Activated CD8-positive, alpha-beta memory T cell treated with anti-CD3 and anti-CD28 coated beads, Interleukin-2, amount 50 U/mL, for 48 hours (primary cell): ENCODE data around the gene AGAP3.
A peak's percentile ranks its signal among the peaks of the same experiment; 100 is the strongest.

Source experiments
- DNase-seq: peaks from one replicate; pipeline ENCODE4 v3.0.0-alpha.2; 2020

Gene AGAP3

GRCh38 chr7:151074817-151075661 is 11.2 kb upstream of the AGAP3 start:
- no peak for DNase-seq

- no peak for DNase-seq
Observed at GRCh38 chr7:151075662-151075971, 10.7 kb upstream of the AGAP3 start.

GRCh38 chr7:151075978-151076426 is 10.3 kb upstream of the AGAP3 start:
- DNase-seq: no peak

- peak; percentile 64 for DNase-seq
Observed at GRCh38 chr7:151076863-151077704, 9.2 kb upstream of the AGAP3 start.

- no peak for DNase-seq
Observed at GRCh38 chr7:151077705-151078232, 8.5 kb upstream of the AGAP3 start.

GRCh38 chr7:151078233-151079040 is 7.8 kb upstream of the AGAP3 start:
- DNase-seq: no peak

- DNase-seq: no peak
Observed at GRCh38 chr7:151079199-151079910, 6.9 kb upstream of the AGAP3 start.

GRCh38 chr7:151080067-151080521 is 6.2 kb upstream of the AGAP3 start:
- DNase-seq: no peak

GRCh38 chr7:151080522-151081169 is 5.6 kb upstream of the AGAP3 start, which contains the start of gene FASTK:
TSS of gene FASTK (minus strand) at chr7:151080809. CDS start at chr7:151080766, 43 bp downstream.
- DNase-seq: peak; percentile 92

GRCh38 chr7:151081170-151082101 is 4.8 kb upstream of the AGAP3 start:
- no peak for DNase-seq

GRCh38 chr7:151082141-151083070 is 3.9 kb upstream of the AGAP3 start:
- DNase-seq: no peak

- DNase-seq: peak; percentile 91
Observed at GRCh38 chr7:151083071-151083823, 3.0 kb upstream of the AGAP3 start, which contains the start of gene TMUB1. TSS of gene TMUB1 (minus strand) at chr7:151083493. CDS start at chr7:151082563, 930 bp downstream.

GRCh38 chr7:151083824-151084160 is 2.5 kb upstream of the AGAP3 start:
- DNase-seq: no peak

- no peak for DNase-seq
Observed at GRCh38 chr7:151085329-151085690, 965 bp upstream of the AGAP3 start.

- peak; percentile 71 for DNase-seq
Observed at GRCh38 chr7:151086802-151087244, 548 bp downstream of the AGAP3 start.

GRCh38 chr7:151087245-151088018 is 1.2 kb downstream of the AGAP3 start:
- DNase-seq: peak; percentile 73
